ENCODE measurements around the gene HOMER1. TPM values are rescaled to one million over a fixed set of nuclear protein-coding genes. Genes with fewer than 3 reads are reported as not detected.

The HOMER1 gene
- total RNA-seq, 1 donor from 2014 or later: 41.6 TPM

- Mint-ChIP-seq H3K36me3 (no peaks in the 10 kb centered on the region), H3K9me3 (no peaks in the 10 kb centered on the region), H3K27ac (no peak overlapping the region), H3K4me1 (peaks cover 4% of the 10 kb centered on the region), H3K4me3 (no peak overlapping the region), H3K27me3 (ENCODE audit: insufficient read depth, low read depth) (no peaks in the 10 kb centered on the region)
- TF ChIP-seq EZH2phosphoT487 (IDR thresholded peaks at IDR 0.05) (no peak), CTCF (IDR thresholded peaks at IDR 0.05) (peak; percentile 70), EZH2 (IDR thresholded peaks at IDR 0.05) (no peak)
- no peak overlapping the region for H3K9ac ChIP-seq
- no peaks in the 10 kb centered on the region for H3F3A ChIP-seq (ENCODE audit: low read depth)
- no peak overlapping the region for H2AFZ ChIP-seq (replicated peaks)
- H3K9me3 ChIP-seq (ENCODE audit: low read depth): no peaks in the 10 kb centered on the region
- no peak overlapping the region for H3K4me3 ChIP-seq
- peak; percentile 18 for DNase-seq (ENCODE audit: low spot score)
- H3K36me3 ChIP-seq: no peaks in the 10 kb centered on the region
- H3K4me1 ChIP-seq: no peaks in the 10 kb centered on the region
- peaks cover 96% of the 10 kb centered on the region for H3K79me2 ChIP-seq (ENCODE audit: low read depth)
- H3K27ac ChIP-seq: no peak overlapping the region
- no peak overlapping the region for H3K4me2 ChIP-seq
- no peaks in the 10 kb centered on the region for H3K27me3 ChIP-seq
- peaks cover 11% of the 10 kb centered on the region for H4K20me1 ChIP-seq (ENCODE audit: low read depth)
Observed at GRCh38 chr5:79464695-79465332, 49.1 kb downstream of the HOMER1 start.

- H3K79me2 ChIP-seq (ENCODE audit: low read depth): peaks cover 96% of the 10 kb centered on the region
- no peaks in the 10 kb centered on the region for H3K27me3 ChIP-seq
- H3F3A ChIP-seq (ENCODE audit: low read depth): no peaks in the 10 kb centered on the region
- DNase-seq (ENCODE audit: low spot score): no peak
- no peak overlapping the region for H3K27ac ChIP-seq
- TF ChIP-seq EZH2 (IDR thresholded peaks at IDR 0.05) (no peak), CTCF (IDR thresholded peaks at IDR 0.05) (no peak), EZH2phosphoT487 (IDR thresholded peaks at IDR 0.05) (no peak)
- H3K4me1 Mint-ChIP-seq: peaks cover 4% of the 10 kb centered on the region
- no peaks in the 10 kb centered on the region for H3K36me3 ChIP-seq
- H3K4me2 ChIP-seq: no peak overlapping the region
- H3K27ac Mint-ChIP-seq: no peak overlapping the region
- no peak overlapping the region for H3K4me3 ChIP-seq
- no peaks in the 10 kb centered on the region for H3K4me1 ChIP-seq
- peaks cover 11% of the 10 kb centered on the region for H4K20me1 ChIP-seq (ENCODE audit: low read depth)
- H3K9me3 Mint-ChIP-seq: no peaks in the 10 kb centered on the region
- H3K36me3 Mint-ChIP-seq: no peaks in the 10 kb centered on the region
- no peak overlapping the region for H3K4me3 Mint-ChIP-seq
- H3K9me3 ChIP-seq (ENCODE audit: low read depth): no peaks in the 10 kb centered on the region
- H2AFZ ChIP-seq (replicated peaks): no peak overlapping the region
- no peaks in the 10 kb centered on the region for H3K27me3 Mint-ChIP-seq (ENCODE audit: insufficient read depth, low read depth)
- no peak overlapping the region for H3K9ac ChIP-seq
Observed at GRCh38 chr5:79464278-79464677, 49.7 kb downstream of the HOMER1 start.

- no peaks in the 10 kb centered on the region for H3K9me3 ChIP-seq (ENCODE audit: low read depth)
- TF ChIP-seq CTCF (IDR thresholded peaks at IDR 0.05): no peak
- TF ChIP-seq EZH2 (IDR thresholded peaks at IDR 0.05): no peak
- no peak for TF ChIP-seq EZH2phosphoT487 (IDR thresholded peaks at IDR 0.05)
- no peak overlapping the region for H3K4me3 ChIP-seq
- H3K4me2 ChIP-seq: no peak overlapping the region
- Mint-ChIP-seq H3K27me3 (ENCODE audit: insufficient read depth, low read depth) (no peaks in the 10 kb centered on the region), H3K27ac (no peak overlapping the region), H3K36me3 (peaks cover 7% of the 10 kb centered on the region), H3K4me3 (no peak overlapping the region), H3K4me1 (peaks cover 2% of the 10 kb centered on the region), H3K9me3 (no peaks in the 10 kb centered on the region)
- H3K27ac ChIP-seq: no peak overlapping the region
- H3K27me3 ChIP-seq: no peaks in the 10 kb centered on the region
- H3K4me1 ChIP-seq: no peaks in the 10 kb centered on the region
- no peaks in the 10 kb centered on the region for H3K36me3 ChIP-seq
- no peaks in the 10 kb centered on the region for H3F3A ChIP-seq (ENCODE audit: low read depth)
- peaks cover 19% of the 10 kb centered on the region for H4K20me1 ChIP-seq (ENCODE audit: low read depth)
- no peak overlapping the region for H3K9ac ChIP-seq
- peaks cover 79% of the 10 kb centered on the region for H3K79me2 ChIP-seq (ENCODE audit: low read depth)
- DNase-seq (ENCODE audit: low spot score): no peak
- H2AFZ ChIP-seq (replicated peaks): no peak overlapping the region
Observed at GRCh38 chr5:79459626-79460025, 54.3 kb downstream of the HOMER1 start.
